ENCODE results near the gene PGAP6.
"Not testable (repeated sequence)": the region's sequence is repeated elsewhere in the genome, so short reads cannot be mapped to it uniquely, and the experiment has no call there.

PGAP6 gene

DNA sequence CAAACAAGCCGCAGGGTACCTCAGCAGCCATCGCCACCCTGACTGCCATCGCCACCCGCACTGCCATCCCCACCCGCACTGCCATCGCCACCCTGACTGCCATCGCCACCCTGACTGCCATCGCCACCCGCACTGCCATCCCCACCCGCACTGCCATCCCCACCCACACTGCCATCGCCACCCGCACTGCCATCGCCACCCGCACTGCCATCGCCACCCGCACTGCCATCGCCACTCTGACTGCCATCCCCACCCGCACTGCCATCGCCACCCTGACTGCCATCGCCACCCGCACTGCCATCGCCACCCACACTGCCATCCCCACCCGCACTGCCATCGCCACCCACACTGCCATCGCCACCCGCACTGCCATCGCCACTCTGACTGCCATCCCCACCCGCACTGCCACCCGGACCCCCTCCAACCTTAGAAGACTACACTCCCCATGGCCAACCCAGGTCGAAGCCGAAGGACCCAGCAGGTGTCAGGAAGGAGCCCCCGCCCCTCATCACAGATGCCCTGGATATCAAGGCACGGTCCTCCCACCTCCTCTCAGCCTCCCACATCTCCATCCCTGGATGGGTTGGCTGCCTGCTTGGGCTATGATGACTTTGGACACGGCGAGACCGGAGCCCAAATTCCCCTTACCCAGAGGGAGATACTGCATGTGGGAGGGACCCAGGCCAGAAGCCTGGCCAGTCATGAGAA, 3.5 kb downstream of the PGAP6 start:
- DNase-seq = not testable (repeated sequence)

DNA sequence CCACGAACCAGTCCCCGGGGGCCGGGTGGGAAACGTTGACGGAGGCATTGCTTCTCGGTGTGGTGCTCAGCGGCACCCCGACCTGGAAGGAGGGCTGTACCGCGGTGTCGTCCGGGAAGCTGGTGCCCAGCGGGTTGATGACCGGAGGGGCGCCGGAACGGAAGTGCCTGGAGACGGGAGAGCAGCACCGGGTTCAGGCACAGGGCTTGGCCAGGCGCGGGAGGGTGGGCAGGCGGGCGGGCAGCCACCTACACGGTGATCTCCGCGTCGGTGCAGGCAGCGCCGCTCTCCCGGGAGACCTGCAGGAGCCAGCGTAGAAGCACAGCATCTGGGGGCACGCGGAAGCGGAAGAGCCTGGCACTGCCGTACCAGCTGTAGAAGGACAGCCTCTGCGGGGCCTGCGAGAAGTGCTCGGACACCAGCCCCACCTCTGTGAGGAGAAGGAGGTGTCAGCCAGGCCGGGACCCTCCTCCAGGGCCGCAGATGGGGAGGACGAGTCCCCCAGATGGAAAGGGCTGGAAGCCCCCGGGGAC, 4.3 kb downstream of the PGAP6 start:
- DNase-seq = no peak

DNA sequence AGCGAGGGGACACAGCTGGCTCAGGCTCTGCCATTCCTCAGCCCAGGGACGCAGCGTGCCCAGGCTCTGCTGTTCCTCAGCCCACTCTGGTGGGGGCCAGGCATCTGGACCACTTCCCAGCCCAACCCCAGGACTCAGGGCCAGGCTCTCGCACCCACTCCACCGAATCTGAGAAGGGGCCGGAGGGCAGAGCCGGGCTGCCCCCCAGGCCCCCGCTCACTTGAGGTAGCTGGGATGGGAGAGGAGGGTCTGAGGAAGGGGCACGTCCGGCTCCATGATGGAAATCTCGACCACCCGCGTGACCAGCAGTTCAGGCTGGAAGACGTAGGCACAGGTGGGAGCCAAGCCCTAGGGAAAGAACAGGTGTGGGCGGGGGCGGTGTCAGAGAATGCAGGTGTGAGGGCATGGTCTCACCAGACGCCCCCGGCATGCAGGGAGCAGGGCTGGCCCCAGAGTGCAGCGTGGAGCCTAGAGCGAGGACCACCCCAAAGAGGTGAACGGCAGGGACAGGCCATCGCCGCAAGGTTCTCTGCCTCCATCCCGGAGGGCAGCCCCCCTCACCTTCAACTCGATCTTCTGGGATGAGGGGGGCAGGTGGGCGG, 4.9 kb downstream of the PGAP6 start:
- DNase-seq = no peak

DNA sequence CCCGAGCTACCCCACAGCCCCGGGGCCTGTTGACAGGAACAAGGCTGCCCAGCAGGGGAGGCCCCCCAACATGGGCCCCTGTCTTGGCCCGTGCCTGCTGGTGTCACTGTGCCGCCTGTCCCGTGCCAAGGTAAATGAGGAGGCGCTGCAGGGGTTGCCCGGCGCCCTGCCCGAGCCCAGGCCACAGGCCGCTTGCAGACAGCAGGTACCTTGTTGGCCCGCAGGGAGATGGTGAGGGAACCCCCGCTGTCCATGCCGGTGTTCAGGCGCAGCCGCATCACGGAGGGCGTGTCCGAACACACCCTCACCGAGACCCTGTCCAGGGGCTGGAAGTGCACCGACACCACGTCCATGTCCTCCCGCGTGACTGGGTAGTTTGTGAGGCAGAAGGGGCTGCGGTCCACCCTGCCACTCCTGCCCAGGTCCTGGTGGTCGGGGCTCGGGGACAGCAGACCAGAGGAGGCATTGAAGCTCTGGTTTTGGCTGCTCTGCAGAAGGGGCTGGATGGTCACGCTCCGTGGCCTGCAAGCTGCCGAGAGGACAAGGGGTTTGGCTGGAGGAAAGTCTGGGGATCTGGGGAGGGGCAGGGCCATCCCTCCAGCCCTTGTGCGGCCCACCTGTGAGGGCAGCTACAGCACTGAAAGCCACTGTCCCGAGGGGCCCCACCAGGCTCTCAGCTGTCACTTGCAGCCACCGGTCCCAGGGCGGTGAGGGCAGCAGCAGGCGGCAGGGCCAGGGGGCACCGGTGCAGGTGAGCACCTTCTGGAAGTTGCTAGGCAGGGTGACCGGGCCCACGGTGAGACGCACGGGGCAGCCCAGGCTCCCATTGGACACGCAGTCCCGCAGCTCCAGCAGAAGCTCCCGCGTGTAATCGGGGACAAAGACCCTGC, 5.6 kb downstream of the PGAP6 start:
- no peak for DNase-seq

DNA sequence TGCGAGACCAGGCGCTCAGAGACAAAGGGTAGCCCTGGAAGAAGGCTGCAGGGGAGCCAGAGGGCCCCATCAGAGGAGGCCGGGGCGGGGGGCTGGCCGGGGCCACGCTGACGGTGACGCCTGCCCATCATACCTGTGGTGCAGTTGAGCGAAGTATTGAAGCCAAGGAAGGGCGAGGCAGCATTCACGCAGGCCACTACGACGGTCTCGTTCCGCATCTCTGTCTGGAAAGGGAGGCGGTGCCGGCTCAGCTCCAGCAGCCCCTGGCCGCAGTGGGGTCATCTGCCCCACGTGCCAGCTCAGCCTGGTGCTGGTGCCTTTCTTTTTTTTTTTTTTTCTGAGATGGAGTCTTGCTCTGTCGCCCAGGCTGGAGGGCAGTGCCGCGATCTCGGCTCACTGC, 6.6 kb downstream of the PGAP6 start:
- DNase-seq = no peak

DNA sequence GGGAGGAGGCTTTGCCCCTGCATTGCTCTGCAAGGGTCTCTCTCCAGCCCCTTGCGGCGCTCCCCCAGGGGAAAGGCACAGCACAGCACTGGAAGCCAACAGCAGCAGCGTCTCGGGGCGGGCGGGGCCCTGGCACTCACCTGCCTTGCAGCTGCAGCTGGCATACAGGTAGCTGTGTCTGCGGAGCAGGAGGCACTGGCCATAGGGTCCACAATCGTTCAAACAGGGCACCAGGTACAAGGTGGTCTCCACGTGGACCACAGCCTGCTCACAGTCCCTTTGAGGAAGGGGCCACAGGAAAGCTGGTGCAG, 7.2 kb downstream of the PGAP6 start:
- no peak for DNase-seq

DNA sequence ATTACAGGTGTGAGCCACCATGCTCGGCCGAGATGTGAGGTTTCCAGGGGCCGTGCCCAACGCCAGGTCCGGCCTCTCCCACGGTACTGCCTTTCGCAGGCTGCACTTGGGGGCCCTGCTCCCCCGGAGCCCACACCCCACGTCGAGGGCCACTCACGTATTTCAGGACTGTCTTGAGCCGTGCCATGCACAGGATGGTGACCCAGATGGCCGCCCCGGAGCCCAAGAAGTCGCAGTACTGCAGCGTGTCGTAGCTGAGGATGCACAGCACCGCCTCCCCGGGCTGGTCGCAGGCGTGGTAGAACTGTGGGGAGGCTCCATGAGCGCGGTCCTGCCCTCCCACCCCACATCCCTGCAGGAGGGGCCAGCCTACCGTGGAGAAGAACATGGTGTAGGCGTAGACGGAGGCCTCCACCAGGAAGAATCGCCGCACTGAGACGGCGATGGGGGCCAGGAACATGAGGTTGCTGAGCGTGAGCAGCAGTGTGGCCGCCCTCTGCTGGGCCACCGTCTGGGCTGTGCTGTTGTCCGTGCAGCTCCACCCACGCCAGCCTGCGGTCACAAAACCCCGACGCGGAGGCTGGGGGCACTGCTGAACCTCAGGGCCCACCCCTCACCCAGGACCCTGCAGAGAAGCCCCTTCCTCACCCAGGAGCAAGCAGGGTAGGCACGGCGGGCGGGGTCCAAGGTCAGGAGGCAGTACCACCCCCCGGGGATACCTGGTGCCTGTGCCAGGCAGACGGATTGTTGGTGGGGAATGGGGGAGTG, 7.7 kb downstream of the PGAP6 start:
- no peak for DNase-seq

DNA sequence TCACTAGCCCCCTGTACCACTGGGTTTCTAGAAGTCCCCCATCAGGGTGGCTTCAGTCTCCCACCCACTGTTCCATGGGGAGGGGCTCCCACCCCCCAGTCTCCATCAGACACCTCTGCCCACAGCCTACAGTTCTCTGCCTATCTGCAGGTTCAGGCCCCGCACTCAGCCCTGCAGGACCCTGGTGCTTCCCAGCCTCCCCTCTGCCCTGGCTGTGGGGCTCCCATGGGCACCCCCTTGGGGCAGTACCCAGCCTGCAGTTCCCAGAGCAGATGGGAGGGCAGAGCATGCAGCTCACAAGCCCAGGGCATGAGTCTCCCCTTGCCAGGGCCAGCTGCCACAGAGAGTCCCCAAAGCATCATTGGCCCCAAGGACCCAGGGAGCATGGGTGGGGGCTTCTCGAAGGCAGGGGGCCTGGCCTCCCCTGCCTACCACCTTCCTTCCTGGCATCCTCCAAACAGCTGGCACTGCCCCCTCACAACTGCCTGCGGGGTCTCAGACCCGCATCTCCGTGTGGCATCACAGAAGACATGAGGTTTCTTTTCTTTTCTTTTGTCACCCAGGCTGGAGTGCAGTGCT, 8.7 kb downstream of the PGAP6 start:
- DNase-seq = no peak

DNA sequence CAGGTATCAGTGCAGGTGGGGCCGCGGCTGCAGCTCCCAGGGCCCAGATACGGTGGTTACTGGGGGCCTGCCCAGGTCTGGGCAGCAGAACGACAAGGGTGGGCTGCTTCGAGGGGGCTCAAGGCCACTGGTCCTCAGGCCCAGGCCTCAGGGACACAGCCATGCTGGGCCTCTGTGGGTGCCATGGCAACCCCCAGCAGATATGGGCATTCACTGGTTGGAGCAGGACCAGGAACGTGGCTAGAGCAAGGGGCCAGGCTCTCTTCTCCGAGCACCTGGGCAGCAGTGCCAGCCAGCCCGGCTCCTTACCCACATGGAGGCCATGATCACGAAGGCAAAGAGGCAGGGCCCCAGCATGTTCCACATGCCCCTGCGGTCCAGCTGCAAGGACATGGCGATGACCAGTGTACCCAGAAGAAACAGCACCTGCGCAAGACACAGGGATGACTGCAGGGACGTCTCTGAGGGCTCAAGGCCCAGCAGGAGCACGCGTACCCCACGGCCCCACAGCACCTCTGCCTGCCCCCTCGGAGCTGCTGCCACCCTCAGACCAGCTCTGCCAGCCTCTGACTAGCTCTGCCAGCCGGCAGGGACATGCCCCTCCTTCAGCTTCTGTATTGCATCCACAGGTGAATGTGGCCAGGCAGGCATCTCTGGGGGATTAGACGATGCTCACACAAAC, 9.3 kb downstream of the PGAP6 start:
- no peak for DNase-seq

DNA sequence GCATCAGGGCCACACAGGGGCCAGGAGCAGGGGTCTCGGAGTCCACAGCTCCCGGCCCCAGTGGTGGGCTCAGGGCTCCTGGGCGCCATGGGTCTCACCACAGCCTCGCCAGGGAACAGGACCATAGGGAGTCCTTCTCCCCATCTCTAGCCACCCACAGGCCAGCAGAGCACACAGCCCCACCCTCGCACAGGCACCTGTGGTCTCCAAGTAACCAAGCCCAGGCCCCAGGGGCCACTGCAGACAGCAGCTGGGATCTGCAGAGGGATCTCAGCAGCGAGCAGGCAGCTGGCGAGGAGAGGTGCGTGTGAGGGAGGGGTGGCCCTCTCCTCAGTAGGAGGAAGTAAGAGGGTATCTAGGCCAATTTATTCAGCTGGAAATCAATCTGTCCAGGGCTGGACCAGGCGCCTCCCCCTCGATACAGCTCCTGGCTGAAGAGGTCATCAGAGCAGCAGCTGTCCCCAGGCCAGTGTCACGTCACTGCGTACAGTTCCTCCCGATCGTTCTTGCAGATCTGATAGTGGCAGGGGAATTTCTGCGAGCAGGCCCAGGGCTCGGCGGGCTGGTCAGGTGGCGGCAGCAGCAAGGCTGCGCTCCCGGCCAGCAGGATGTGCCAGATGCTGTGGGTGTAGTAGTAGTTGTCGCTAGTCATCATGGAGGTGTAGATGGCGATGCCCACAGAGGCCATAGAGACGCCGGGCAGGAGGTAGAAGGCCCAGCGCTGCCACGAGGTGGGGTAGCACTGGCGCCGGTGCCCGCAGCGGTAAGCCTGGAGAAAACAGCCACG, 10.1 kb downstream of the PGAP6 start:
- DNase-seq = no peak

DNA sequence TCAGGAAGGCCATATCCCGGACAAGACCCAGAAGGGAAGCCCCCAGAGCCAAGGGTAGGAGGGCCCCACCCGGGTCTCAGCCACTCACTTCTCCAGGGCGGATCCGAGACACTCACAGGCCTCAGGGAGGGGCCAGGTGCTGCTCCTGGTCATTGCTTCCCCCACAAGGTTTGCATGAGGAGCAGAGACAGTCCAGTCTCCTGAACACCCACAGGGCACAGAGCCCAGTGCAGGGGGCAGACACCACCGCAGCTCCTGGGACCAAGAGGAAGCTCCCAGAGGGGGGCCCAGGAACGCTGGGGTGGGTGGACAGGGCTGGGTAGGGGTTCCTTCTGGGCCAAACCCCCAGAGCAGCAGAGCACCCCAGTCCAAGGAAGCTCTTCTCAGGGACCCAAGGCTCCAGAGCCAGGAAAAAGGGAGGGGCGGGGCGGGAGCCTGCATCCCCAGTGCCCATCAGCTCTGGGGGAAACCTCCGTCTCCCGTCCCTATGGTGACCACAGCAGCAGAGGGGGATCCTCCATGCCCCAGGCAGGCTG, 10.7 kb downstream of the PGAP6 start:
- DNase-seq = no peak

DNA sequence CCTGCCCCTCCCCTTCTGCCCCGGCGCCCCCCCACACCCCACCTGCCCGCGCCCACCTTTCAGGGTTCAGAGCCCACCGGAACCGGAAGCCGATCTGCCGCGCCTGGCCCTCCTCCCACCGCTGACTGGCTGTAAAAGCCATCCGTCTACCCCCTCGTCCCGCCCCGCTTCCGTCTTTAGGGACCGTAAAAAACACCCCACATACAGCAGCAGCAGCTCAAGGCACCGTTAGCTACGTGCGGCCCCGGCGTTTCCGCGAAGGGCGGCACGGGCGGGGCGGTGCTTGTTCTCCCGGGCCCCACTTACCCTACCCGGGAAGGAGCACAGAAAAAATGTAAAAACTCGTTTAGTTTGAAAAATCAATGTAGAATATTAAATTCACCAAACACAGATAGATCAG, 11.3 kb downstream of the PGAP6 start, which contains the start of gene MRPL28:
Gene MRPL28, minus strand, starts transcription at position 96 of the 400 bp plus-strand sequence. CDS start 320 bp downstream, outside the sequence.
- DNase-seq = peak; percentile 82 to 88 (median 85)

DNA sequence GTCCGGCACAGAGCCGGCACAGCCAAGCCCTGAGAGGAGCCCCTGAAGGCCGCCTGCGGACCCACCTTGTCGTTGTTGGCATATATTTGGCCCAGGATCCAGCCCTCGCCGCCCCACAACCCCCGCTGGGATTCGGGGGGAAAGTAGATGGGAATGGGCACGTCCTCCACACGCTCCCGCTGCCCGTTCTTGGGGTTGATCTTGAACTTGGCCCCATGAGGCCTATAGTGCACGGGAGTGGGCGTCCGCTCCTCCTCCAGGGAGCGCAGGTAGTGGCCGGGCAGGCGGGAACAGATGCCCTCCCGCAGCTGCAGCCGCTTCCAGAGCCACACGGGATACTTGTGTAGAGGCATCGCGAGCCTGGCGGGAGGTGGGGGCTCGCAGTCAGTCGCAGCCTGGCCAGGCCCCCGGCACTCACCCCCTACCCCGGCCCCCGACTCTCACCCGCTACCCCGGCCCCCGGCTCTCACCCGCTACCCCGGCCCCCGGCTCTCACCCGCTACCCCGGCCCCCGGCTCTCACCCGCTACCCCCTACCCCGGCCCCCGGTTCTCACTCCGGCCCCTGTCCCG, 11.8 kb downstream of the PGAP6 start:
- DNase-seq = no peak

DNA sequence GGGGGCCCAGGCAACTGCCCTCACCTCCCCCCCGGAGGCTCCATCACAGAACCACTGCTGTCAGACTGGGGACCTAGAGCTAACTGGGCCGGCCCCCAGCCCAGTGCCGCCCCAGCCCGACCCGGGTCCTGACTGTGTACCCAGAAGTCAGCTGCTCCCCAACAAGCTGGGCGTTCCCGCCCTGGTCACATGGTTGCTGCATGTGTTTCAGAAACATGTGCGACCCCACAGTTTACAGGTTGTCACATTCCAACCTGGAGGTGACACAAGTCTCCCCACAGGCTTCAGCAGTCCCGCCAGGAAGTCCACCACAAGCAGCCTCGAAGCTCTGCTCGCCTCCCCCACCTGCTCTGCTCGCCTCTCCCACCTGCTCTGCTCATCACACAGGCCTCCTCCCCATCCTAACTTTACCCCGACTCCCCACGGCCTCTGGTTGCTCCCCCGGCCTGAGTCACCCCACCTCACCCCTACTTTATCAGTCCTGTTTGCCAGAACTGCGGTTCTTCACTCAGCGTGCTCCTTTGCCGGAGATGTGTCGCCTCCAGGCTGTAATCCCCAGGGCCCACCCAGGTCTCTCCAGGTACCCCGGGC, 12.4 kb downstream of the PGAP6 start:
- no peak for DNase-seq

DNA sequence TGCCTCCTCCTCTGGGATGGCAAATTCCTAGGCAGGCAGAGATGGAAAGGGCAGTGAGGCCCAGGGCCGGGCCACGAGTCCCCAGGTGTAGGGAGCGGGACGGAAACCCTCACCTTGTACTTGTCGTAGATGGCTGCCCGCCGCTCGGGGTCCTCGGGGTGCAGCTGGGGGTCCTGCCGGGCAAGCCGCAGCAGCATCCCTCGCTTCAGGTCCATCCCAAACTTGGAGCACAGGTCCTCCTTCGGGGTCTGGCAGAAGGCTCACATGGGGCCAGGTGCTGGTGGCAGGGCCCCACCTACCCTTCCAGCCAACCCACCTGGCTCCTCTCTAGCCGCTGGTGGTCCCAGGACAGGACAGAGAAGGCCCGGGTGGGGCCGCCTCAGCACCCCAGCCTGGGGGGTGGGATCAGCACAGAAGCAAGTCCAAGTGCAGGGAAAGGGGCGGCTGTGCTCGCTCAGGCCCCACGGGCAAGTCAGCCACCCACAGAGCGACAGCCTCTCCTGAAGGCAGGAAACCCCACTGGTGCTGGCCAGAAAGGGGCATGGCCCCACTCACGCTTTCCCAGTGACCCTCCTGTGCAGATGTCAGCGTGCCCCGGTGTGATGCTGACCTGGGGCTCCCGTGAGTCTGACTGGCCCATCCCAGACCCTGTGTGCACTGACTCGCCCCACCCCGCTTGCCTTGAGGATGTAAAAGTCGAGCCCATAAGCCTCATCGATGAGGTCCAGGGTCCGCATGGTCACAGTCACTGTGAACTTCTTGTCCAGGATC, 13.2 kb downstream of the PGAP6 start:
- no peak for DNase-seq

DNA sequence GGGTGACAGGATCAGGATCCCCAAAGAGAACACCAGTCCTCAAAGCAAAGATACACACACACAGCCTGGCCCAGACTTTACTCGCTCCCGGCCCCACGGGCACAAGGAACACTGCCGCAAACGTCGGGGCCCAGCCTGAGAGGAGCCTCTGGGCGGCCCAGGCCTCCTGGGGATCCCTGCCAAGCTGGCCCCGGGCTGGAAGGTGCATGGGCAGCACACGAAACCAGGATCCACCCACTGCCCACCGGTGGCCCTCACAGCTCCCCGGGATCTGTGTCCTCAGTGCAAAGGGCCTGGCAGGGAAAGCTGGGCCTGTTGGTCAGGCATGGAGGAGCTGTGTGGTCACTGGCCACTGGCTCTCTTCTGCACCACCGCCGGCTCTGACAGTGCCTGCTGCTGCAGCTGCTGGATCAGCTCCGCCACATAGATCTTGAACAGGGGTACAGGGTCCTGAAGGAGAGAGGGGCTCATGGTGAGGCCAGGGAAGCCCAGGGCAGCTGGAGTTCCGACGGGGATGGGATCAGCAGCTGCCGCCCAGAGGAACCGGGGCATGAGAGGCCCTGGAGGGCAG, 14.4 kb downstream of the PGAP6 start:
- no peak for DNase-seq

DNA sequence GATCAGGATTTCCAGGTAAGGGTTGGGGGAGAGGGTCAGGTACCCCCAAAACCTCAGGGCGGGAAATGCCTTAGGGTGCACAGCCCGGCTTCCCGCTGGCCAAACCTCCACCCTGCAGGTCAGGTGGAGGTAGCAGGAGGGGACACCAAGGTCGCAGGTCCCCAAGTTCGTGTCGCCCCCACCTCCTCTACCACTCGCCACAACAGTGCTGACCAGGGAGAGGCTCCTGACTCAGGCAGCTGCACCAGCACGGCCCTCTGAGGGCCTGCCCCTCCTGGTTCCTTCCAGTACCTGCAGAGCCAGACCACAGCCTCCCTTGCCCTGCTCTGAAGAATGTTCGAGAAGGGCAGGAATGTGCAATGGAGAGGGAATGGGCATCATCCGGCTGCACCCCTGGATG, 15.3 kb downstream of the PGAP6 start:
- no peak for DNase-seq

DNA sequence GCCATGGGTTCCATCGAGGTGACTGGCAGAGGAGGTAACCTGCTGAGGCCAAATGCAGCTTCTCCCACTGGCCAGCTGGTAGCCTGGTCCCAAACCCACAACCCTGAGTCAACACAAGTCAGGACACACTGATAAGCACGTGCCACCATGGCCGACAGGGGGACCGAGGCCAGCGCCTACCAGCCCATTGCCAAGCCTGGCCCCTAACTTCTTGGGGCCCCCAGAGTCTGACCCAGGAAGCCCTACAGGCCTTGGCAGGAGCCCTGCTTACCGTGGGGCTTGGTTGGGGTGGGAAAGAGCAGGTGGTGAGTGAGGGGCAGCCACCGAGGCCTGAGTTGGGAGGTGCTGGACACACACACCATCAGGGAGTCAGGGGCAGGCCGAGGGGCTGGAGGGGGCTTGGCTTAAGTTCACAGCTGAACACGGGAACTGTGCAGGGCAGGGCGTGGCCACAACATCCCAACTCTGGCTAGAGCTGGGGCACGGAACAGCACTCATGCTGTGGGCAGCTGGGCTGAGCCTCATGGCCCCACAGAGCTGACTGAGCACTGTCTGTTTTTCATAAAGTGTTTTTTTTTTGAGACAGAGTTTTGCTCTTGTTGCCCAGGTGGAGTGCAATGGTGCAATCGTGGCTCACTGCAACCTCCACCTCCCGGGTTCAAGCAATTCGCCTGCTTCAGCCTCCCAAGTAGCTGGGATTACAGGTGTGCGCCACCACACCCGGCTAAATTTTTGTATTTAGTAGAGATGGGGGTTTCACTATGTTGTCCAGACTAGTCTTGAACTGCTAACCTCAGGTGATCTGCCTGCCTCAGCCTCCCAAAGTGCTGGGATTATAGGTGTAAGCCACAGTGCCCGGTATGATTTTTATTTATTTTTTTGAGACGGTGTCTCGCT, 16.9 kb downstream of the PGAP6 start:
- DNase-seq = no peak

Data from activated CD4-positive, CD25-positive, alpha-beta regulatory T cell (primary cell).